WTC11 (cell line): Measurements from ENCODE around the gene CLNK.

ENCODE experiments used
- CREB1 ChIP-seq: sonication (generic); formaldehyde crosslinking; IDR thresholded peaks from 2 replicates; pipeline ENCODE4 v1.8.0; 2023; ENCODE audit warnings: mild to moderate bottlenecking, missing genetic modification reagents
- ZNF138 ChIP-seq: sonication (generic); formaldehyde crosslinking; conservative IDR thresholded peaks from 2 replicates; pipeline ENCODE4 v1.8.1; 2022; ENCODE audit warnings: mild to moderate bottlenecking, moderate library complexity, missing genetic modification reagents

DNA sequence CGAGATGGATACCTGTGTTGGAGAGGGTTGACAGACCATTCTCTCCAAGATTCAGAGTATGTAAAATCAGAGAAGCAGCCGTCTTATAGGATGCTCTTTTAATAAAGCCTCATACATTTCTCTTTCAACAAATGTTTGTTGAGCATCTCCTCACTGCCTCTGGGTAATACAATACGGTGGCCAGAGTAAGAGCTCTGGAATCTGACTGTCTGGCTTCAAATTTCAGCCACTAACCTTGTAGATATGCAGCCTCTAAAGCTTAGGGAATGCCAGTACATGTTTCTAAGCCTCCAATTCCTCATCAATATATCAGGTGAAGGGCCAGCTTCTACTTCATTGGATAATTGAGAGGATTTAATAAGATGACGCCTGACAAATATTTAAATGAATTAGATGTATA lies 61.3 kb downstream of the CLNK start:
- TF ChIP-seq CREB1 = no peak
- TF ChIP-seq ZNF138 (CRISPR knock-in tag) = no peak
